HG03575 (cell line): ENCODE data around the gene RASA3.
"Not testable (repeated sequence)": the region's sequence is repeated elsewhere in the genome, so short reads cannot be mapped to it uniquely, and the experiment has no call there.

ENCODE experiments used
- ATAC-seq: cut with Tn5 transposase; IDR thresholded peaks from one replicate; pipeline ENCODE4 v1.9.1; 2021; ENCODE audit not compliant: unreplicated experiment, insufficient number of reproducible peaks, low FRiP score; ENCODE audit errors: extremely low read depth

RASA3 gene

DNA sequence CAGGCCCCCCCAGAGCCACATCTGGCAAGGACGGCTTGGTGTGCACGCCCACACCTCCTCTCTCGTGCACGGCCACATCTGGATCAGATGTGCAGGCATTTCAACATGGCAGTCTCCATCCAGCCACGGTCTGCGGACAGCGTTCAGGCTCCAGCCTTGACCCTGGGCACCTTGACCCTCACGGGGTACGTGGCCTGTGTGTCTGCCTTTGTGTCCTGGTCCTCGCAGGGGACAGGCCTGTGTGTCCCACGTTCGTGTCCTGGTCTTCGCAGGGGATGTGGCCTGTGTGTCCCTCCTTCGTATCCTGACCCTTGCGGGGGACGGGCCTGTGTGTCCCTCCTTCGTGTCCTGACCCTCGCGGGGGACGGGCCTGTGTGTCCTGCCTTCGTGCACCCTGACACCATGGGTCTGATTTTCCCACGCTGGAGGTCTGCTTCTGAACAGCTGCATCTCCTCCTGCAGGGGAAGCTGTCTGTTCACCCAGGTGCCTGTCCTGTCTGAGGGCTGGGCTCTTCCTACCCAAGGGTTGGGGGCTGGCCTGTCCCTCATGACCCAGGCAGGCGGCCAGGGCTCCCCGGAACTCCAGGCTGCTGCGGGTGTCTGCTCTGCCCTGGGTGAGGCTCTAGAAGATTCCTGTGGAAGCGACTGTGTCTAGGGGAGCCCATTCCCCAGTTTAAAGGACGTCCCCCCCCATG is 25.3 kb downstream of the RASA3 start:
- no peak for ATAC-seq

DNA sequence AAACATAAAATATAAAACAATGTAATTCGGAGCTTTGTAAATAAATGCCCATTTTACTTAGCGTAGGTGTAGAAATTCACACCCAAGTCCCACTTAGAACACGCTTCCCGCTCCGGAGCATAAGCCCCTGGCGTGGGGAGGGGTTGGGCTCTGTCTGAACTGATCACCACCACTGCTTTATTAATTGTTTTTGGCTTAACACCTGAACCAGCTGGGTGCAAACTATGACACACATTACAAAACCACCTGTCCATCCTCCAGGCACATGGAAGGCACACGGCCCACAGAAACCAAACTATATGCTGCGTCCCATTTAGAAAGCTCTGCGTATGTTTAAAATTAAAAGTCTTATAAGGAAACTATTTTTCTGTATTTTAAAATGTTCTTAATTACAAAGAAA is 25.9 kb downstream of the RASA3 start:
- no peak for ATAC-seq

DNA sequence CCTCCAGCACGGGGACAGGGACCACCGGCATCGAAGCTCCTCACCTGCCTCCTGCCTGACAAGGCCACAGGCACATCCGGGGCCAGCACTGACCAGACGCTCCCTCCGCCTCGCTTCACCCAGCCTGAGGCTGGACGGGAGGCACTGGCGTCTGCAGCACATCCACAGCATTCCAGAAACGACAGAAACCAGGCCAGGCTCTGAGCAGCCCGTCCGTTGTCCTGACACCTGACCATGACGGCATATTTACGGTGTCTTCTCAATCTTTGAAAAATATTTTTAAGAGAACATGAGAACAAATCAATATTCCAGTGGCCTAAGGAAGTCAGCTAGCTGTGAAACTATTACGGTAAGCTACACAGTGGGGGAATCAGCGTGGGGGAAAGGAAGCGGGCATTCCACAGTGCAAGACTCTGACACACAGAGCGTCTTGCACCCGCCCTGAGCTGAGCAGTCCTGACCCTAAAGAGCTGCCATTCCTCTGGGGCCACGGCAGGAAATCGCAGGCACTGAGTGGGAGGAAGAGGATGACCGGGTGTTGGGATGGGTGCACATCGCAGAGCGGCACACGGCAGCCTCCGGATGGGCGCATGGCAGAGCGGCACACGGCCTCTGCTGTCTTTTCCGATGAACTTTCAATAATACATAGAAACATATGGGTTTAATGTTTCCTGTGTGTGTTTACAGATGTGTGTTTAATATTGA is 26.8 kb downstream of the RASA3 start:
- no peak for ATAC-seq

DNA sequence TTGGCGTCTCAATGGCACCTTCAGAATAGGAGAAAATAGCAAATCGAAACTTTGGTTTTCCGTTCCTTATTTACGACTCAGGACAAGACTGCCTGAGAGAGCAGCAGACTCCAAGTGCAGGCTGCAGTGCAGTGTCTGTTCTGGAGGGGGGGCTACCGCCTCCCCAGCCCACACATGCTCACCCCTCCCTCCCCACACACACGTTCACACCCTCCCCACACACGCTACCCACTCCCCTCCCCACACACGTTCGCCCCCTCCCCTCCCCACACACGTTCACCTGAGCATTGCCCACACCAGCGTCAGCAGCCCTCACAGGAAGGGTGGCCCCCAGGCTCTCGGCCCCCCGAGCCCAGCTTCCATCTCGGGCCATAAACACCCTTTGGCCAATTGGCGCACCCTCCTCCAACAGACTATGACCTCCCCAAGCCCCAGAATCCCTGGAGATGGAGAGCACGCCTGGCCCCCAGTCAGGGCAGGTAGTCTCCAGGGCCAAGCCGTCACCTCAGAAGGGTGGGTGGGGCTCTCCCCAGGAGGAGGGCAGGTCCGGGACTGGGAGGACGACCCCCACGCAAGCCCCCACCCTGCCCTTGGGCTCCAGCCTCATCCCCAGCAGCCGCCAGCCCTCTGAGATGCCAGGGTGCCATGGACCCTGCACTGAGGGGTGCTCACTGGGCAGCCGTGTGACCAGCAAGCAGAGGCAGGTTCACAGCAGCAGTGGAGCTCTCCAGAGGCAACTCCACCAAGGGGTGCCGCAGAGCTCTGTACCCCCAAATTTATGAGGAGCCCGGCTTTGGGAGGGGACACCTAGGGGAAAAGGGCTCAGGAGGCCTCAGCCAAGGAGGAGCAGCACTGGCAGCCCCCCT is 27.5 kb downstream of the RASA3 start:
- no peak for ATAC-seq

DNA sequence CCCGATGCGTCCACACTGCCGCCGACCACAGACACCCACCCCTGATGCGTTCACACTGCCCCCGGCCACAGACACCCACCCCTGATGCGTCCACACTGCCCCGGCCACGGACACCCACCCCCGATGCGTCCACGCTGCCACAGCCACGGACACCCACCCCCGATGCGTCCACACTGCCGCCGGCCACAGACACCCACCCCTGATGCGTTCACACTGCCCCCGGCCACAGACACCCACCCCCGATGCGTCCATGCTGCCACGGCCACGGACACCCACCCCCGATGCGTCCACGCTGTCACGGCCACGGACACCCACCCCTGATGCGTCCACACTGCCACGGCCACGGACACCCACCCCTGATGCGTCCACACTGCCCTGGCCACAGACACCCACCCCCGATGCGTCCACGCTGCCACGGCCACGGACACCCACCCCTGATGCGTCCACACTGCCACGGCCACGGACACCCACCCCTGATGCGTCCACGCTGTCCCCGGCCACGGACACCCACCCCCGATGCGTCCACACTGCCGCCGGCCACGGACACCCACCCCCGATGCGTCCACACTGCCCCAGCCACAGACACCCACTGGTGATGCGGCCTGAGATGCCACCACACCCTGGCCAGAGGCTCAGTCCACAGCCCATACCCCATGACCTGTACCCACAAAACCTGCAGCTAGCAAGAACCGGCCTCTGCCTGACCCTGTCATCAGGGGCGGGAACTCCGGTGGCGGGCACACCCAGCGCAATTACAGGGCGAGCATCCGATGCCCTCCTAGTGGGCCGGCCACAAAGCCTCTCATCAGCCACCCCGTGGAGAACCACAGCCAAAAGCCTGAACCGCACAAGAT is 28.4 kb downstream of the RASA3 start:
- ATAC-seq: no peak

DNA sequence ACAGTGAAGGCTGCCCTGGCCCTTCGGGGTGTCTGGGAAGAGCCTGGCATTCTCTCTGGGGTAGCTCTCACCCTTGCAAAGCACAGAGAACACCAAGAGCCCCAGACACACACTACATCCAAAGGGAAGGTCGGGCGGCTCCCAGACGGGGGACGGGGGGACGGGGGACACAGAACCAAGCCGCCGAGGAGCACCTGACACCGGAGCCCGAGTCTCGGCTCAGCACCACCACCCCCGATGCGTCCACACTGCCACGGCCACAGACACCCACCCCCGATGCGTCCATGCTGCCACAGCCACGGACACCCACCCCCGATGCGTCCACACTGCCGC is 29.2 kb downstream of the RASA3 start:
- ATAC-seq: not testable (repeated sequence)

DNA sequence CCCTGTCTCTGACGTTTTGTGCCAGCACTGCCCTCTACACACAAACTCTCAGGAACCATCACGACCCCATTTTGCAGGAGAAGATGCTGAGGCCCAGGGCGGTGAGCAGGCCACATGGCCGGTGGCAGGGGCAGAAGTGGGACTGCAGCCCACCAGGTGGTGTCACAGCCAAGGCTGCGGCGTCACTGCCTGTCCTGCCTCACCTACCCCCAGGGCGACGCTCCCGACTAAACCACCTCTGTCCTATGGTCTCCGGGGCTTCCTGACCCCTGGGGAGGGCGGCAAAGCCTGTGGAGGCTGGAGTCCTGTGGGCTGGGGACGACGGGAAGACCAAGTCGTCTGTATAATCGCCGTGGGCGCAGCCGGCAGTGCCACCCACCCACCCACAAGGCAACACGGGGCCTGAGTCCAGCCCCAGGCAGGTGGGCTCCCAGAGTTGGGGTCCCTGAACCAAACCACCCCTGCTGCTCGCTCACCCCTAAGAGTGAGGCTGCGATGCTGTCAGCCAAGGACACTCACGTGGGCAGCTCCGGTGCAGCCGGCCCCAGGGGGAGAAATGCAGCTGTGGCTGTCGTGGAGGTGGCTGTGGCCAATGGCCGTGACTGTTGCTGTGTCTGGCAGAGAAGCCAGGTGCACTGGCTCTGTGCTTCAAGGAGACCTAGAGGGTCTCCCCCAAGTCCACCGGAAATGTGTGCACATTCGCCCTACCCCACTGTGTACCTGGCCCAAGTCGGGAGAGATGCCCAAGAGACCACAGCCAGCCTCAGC is 29.7 kb downstream of the RASA3 start:
- no peak for ATAC-seq

DNA sequence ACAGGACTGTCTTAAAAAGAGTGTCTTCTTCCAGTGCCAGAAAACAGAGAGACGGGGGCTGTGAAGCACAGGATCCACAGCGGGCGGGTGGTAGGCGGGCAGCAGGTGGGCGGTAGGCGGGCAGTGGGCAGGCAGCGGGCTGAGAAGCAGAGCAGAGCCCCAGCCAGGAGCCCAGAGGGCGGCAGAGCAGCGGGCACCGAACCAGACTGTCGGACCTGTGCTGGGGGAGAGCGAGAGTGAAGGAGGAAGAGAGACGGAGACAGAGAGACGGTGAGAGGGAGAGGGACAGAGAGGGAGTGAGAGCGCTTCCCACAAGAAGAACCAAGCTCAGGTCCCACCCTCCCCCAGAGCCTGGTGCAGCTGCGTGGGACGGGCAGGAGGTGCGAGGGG is 30.3 kb downstream of the RASA3 start:
- no peak for ATAC-seq

DNA sequence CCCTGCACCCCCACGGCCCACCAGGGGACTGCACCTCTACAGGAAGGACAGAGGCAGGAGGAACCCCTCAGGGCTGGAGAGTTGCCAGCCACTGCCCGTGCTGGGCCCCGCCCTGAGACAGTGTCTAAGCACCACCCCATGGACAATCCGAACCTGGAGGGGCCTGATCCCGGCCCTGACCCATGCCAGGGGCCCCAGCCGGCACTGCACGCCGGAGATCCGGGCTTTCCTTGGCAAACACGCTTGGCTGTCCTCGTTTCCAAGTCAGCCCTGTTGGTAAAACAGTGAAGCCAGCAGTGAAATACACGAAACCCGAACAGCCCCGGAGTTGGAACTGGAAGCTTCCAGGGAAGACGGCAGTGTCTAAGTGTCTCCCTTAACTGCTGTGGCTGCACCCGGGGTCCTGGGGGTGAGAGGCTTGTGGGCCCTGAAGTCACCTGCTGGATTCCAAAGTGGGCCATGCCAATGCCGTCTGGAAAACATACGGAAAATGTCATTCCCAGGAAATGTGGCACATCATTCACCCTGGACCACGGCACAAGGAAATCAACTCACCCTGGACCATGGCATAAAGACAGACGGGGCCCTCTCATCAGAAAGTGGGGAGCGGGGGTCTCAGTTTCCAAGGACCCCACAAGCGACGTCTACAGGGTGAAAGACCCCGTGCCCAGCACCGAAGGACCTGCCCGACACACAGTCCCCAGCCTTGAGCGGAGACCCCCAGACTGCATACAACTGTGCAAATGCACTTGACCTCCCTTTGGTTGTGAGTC is 30.9 kb downstream of the RASA3 start:
- ATAC-seq: no peak

DNA sequence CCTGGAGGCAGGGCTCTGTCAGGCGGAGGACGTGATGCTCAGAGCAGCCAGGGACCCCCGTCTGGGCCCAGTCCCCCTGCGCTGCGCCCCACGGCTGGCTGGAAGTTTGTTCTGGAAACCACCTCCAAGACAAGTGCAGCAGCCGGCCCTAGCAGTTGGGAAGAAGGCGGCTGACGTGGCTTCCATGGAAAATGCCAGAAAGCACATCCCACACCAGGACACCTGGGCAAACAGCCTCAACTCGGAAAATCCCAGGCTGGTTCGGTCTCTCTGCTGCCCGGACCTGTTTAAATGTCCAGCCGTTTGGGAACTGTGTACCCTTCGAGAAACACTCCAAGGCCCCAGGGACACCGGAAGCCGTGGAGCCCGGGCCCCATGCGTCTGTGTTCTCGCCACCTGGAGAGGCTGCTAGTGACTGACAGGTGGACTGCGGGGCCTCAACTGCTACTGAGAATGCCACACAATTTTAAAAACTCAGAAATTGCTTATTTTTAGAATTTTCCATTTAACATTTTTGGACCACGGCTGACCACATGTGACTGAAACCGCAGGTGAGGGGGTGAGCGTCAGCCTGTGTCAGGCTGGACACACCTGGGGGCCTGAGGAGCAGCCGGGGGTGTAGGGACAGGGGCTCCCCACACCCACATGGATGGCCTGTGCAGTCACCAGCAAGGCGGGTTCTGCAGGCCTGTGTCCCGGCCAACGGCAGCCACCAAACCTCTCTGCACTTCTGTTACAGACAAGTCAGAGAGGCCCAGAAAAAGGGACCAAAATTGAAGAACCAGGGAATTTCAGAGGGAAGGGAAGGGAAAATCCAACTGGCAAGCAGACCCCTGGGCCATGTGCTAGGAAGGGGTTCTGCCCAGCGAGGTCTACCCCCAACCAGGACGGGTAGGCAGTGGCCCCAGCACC is 31.7 kb downstream of the RASA3 start:
- ATAC-seq: no peak

DNA sequence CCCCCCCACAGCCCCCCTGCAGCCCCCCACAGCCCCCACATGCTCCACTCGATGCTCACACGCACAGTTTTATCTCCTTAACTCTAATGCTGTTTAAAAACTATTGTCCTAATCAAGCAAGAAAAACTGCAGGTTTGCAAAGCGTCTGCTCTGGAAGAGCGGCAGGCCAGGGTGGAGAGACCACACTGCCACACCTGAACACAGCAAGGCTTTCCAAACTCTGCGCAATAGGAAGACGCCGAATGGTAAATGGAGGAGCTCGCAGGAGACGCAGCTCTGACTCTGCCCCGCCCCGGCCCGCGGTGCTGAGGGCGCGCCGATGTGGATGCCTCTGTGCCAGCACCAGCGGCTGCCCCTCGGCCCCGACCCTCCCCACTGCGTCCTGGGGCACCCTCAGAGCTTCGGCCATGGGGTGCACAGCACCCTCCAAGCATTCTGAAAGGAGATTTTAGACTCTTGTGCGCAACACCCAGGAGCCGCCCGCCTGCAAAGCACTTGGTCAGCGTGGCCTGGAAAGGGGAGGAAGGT is 32.4 kb downstream of the RASA3 start:
- ATAC-seq: no peak

DNA sequence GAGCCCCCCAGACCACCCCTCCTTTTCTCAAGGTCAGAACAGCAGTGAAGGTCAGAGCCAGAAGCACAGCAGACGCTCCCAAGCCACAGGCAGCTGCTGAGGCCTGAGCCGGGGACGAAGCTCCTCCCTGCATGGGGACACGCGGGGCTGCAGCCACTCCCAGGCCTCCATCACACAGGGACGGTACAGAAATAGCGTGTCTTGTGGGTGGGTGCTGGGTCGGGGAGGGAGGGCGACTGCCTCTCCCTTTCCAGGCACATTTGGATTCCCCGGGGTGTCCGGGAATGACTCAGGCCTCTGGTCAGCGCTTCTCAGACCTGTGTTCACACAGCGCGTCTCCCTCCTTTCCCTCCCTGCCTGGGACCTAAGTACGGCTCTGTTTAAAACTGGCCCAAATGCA is 33.2 kb downstream of the RASA3 start:
- ATAC-seq: no peak

DNA sequence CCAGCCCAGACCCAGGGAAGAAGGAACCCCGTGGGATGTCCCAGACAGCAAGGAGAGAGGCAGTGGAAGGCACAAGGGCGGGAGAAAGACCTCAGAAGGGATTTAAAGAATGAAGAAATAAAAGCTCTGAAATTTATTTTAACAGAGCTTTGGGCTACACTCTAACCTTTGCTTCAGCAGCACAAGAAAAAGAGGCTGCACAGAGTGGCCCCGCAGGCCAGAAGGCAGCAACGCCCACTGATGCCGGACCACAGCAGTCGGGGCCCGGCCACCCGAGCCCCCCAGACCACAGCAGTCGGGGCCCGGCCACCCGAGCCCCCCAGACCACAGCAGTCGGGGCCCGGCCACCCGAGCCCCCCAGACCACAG is 33.8 kb downstream of the RASA3 start:
- not testable (repeated sequence) for ATAC-seq

DNA sequence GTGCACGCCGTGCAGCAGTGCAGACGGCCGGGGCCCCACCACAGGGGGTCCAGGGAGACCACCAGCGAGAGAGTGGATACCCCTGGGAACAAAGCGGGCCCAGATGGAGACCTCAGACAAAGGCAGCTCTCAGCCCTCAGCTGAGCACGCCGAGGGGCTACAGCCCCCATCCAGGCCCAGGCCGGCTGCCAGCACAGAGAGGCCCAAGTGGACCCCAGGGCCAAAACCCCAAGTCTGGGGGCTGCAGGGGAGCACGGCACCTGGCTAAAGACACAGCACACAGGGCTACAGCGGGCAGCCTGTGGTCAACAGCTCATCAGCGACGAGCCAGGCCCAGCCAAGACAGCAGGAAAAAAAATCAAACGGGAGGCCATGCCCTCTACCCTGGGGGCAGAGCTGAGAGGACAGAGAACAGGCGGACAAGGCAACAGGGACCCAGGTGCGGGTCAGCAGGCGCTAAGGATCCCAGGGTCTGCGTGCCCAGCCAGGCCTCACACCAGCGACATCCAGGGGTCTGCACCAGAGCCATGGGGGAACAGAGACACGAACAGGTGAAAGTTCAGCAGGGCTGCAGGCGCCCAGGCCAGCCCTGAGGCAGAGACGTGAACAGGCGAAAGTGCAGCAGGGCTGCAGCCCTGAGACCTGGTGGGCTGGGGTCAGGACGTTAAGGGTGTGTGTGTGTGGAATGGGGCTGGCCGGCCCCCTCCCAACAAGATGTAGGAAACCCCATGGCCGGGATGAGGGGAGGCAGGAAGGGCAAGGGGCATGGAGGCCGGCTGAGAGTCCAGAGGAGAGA is 34.3 kb downstream of the RASA3 start:
- no peak for ATAC-seq

DNA sequence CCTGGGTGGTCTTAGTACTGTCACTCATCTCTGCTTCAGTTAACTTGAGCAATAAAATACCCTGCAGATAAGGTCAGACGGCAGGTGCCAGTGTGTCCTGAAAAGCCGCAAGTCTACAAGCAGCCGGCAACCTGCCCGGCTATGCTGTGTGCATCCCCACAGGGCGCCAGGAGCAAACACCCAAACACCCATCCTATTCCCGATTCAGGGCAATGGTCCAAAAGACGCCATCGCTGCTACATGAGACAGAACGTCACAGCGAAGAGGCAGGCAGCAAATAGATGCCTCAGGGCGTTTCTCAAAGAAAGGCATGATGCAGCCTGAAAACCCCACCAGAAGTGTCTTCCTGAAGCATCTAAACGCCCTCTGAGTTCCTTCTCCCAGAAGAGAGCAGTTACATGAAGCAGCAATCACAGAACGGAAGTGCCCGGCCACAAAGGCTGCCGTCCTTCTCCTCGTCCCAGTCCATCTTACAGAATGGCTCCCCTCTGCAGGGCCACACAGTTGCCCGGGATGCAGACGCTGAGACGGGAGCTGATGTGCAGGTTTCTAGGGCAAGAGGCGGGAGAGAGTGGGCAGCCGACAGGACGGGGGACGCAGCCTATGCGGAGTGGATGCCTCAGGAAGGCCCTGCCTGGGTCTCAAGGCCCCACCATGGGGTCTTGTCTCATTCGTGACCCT is 35.1 kb downstream of the RASA3 start:
- no peak for ATAC-seq
